Tibial artery (tissue), 4 donors: ENCODE measurements around the gene C1S.
"Not testable (repeated sequence)": the region's sequence is repeated elsewhere in the genome, so short reads cannot be mapped to it uniquely, and the experiment has no call there.

Source experiments
- DNase-seq, 2 donors: peaks; one replicate each; pipeline ENCODE4 v3.0.0-alpha.2; 2019
- H3K27ac ChIP-seq, 2 donors: fragments of 200-600 bp; sonication (generic) in 1 of 2; 1 replicate in 1 of 2; 2 replicates in 1 of 2; pipeline ENCODE4 v1.5.1; 2018 to 2019; ENCODE audit warnings: mild to moderate bottlenecking in 1 of 2
- H3K27me3 ChIP-seq, 2 donors: fragments of 200-600 bp; sonication (generic) in 1 of 2; one replicate each; pipeline versions ENCODE4 v1.5.1 to v1.6.0; 2016 to 2019
- H3K36me3 ChIP-seq, 3 donors: fragments of 200-600 bp; sonication (generic) in 2 of 3; one replicate each; pipeline ENCODE4 v1.5.1; 2016 to 2019; ENCODE audit warnings: mild to moderate bottlenecking in 2 of 3
- H3K4me1 ChIP-seq, 4 donors: fragments of 200-600 bp; sonication (generic) in 2 of 4; 1 replicate in 3 of 4; 2 replicates in 1 of 4; pipeline ENCODE4 v1.5.1; 2016 to 2019
- H3K4me3 ChIP-seq, 2 donors: fragments of 200-600 bp; sonication (generic) in 1 of 2; 1 replicate in 1 of 2; 2 replicates in 1 of 2; pipeline ENCODE4 v1.5.1; 2018 to 2019; ENCODE audit warnings: mild to moderate bottlenecking in 2 of 2
- H3K9me3 ChIP-seq, 3 donors: fragments of 200-600 bp; sonication (generic) in 1 of 3; one replicate each; pipeline ENCODE4 v1.5.1; 2016 to 2019
- intact Hi-C: fragments of 100-400 bp; cut with DNase I; formaldehyde crosslinking; loops from one replicate; pipeline ENCODE4 v1.15.0; 2023; ENCODE audit warnings: low total_unique reads
- TF ChIP-seq, protein P1 (sequence below), 2 experiments: fragments of 200-600 bp in 1 of 2; fragments of 450-650 bp in 1 of 2; IDR thresholded peaks; one replicate each; pipeline ENCODE4 v1.5.1; 2017 to 2019; ENCODE audit warnings: antibody characterized with exemption in 2 of 2, mild to moderate bottlenecking in 1 of 2, moderate library complexity in 1 of 2

C1S gene

GRCh38 chr12:7023114-7023513, 37.4 kb upstream of the C1S start:
- no peak for DNase-seq
- Histone ChIP-seq H3K4me3 (no peak overlapping the region), H3K9me3 (no peaks in the 10 kb centered on the region), H3K4me1 (peaks cover 0 to 8% (median 2%) of the 10 kb centered on the region in 4 donors), H3K27me3 (no peaks in the 10 kb centered on the region), H3K36me3 (no peaks in the 10 kb centered on the region), H3K27ac (no peak overlapping the region)
- TF ChIP-seq, protein P1, sequence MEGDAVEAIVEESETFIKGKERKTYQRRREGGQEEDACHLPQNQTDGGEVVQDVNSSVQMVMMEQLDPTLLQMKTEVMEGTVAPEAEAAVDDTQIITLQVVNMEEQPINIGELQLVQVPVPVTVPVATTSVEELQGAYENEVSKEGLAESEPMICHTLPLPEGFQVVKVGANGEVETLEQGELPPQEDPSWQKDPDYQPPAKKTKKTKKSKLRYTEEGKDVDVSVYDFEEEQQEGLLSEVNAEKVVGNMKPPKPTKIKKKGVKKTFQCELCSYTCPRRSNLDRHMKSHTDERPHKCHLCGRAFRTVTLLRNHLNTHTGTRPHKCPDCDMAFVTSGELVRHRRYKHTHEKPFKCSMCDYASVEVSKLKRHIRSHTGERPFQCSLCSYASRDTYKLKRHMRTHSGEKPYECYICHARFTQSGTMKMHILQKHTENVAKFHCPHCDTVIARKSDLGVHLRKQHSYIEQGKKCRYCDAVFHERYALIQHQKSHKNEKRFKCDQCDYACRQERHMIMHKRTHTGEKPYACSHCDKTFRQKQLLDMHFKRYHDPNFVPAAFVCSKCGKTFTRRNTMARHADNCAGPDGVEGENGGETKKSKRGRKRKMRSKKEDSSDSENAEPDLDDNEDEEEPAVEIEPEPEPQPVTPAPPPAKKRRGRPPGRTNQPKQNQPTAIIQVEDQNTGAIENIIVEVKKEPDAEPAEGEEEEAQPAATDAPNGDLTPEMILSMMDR (IDR thresholded peaks at IDR 0.05): no peak
- intact Hi-C loops: no loop called here

DNA sequence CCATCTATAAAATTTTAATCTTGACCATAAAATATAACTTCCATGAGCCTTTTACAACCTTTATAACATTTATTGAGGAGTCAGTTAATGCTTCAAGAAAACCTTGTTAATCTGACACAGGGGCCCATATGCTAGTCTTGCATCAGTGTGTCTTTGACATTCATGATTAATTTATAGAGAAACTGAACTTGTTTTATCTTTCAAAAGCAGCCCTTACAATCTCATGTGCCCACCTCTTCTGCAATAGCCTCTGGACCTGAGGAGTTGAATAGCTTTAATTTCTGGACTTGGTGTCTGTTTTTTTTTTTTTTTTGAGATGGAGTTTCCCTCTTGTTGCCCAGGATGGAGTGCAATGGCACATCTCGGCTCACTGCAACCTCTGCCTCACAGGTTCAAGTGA, 33.7 kb upstream of the C1S start:
- Histone ChIP-seq H3K27ac (no peak overlapping the region), H3K27me3 (no peaks in the 10 kb centered on the region), H3K9me3 (no peaks in the 10 kb centered on the region), H3K36me3 (no peaks in the 10 kb centered on the region), H3K4me1 (no peaks in the 10 kb centered on the region), H3K4me3 (no peak overlapping the region)
- TF ChIP-seq, protein P1 (IDR thresholded peaks at IDR 0.05): no peak
- intact Hi-C loops: no loop called here
- no peak for DNase-seq

GRCh38 chr12:7031306-7031705, 29.2 kb upstream of the C1S start:
- Histone ChIP-seq H3K36me3 (no peaks in the 10 kb centered on the region), H3K4me1 (no peaks in the 10 kb centered on the region), H3K4me3 (no peak overlapping the region), H3K27me3 (no peaks in the 10 kb centered on the region), H3K9me3 (no peaks in the 10 kb centered on the region), H3K27ac (no peak overlapping the region)
- intact Hi-C loops: no loop called here
- TF ChIP-seq, protein P1 (IDR thresholded peaks at IDR 0.05): no peak
- DNase-seq: no peak

- intact Hi-C loops: no loop called here
- TF ChIP-seq, protein P1 (IDR thresholded peaks at IDR 0.05): no peak
- H3K27me3 ChIP-seq: no peaks in the 10 kb centered on the region
- no peaks in the 10 kb centered on the region for H3K36me3 ChIP-seq
- H3K27ac ChIP-seq: no peak overlapping the region
- H3K4me1 ChIP-seq: no peaks in the 10 kb centered on the region
- no peak overlapping the region for H3K4me3 ChIP-seq
- H3K9me3 ChIP-seq: no peaks in the 10 kb centered on the region
- DNase-seq: no peak
Measured at GRCh38 chr12:7032990-7033389, 27.5 kb upstream of the C1S start.

DNA sequence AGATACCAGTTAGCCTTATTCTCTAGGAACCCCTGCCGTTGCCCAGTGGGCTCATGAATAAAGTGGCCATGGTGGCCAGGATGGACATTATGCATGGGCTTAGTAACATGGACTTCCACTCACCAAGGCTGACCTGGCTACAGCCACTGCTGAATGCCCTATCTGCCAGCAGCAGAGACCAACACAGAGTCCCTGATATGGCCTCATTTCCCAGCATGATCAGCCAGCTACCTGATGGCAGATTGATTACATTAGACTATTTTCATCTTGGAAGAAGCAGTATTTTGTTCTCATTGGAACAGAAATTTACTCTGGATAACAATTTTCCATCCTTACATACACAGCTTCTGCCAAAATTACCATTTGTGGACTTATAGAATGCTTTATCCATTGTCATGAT, 26.1 kb upstream of the C1S start:
- no peaks in the 10 kb centered on the region for H3K4me1 ChIP-seq
- H3K9me3 ChIP-seq: no peaks in the 10 kb centered on the region
- no peak overlapping the region for H3K27ac ChIP-seq
- H3K4me3 ChIP-seq: no peak overlapping the region
- DNase-seq: no peak
- intact Hi-C loops: no loop called here
- TF ChIP-seq, protein P1 (IDR thresholded peaks at IDR 0.05): no peak
- H3K27me3 ChIP-seq: no peaks in the 10 kb centered on the region
- H3K36me3 ChIP-seq: no peaks in the 10 kb centered on the region

DNA sequence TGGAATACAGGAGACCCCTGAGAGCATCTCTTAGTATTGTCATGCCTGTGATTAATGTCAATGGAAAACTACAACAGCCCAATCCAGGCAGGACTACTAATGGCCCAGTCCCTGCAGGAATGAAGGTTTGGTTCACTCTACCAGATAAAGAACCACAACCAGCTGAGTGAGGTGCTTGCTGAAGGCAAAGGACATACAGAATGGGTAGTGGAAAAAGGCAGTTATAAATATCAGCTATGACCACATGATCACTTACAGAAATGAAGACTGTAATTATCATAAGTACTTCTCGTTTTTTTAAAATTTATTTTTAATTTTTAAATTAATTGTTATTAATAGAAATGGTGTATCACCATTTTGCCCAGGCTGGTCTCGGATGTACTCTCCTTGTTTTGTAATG, 25.1 kb upstream of the C1S start:
- no peaks in the 10 kb centered on the region for H3K4me1 ChIP-seq
- TF ChIP-seq, protein P1 (IDR thresholded peaks at IDR 0.05): no peak
- intact Hi-C loops: no loop called here
- H3K36me3 ChIP-seq: no peaks in the 10 kb centered on the region
- no peaks in the 10 kb centered on the region for H3K9me3 ChIP-seq
- no peak overlapping the region for H3K27ac ChIP-seq
- H3K4me3 ChIP-seq: no peak overlapping the region
- H3K27me3 ChIP-seq: no peaks in the 10 kb centered on the region
- no peak for DNase-seq

DNA sequence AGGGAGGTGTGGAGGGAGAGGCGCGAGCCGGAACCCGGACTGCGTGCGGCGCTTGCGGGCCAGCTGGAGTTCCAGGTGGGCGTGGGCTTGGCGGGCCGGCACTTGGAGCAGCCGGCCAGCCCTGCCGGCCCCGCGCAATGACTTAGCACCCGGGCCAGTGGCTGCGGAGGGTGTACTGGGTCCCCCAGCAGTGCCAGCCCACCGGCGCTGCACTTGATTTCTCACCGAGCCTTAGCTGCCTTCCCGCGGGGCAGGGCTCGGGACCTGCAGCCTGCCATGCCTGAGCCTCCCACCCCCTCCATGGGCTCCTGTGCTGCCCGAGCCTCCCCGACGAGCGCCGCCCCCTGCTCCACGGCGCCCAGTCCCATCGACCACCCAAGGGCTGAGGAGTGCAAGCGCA, 23.1 kb upstream of the C1S start:
- DNase-seq, H3K27me3 ChIP-seq, intact Hi-C loops, H3K27ac ChIP-seq, H3K4me3 ChIP-seq, H3K36me3 ChIP-seq, H3K4me1 ChIP-seq, H3K9me3 ChIP-seq: not testable (repeated sequence)
